Body of pancreas (tissue), 4 donors: ENCODE data around the gene TFB1M. TPM values are rescaled to one million over a fixed set of nuclear protein-coding genes. Genes with fewer than 3 reads are reported as not detected.

Experiments
- ATAC-seq: fragments of 150-250 bp; one replicate; pipeline ENCODE4 v1.9.1; 2016
- DNase-seq, 4 donors: peaks; one replicate each; pipeline ENCODE4 v3.0.0-alpha.2; 2019
- H3K27ac ChIP-seq, 4 donors: fragments of 200-600 bp; sonication (generic); 1 replicate in 3 of 4; 2 replicates in 1 of 4; pipeline versions ENCODE4 v1.5.1 to v1.6.1; 2016 to 2019; ENCODE audit warnings: mild to moderate bottlenecking in 1 of 4, mixed read lengths in 1 of 4, moderate library complexity in 1 of 4
- H3K27me3 ChIP-seq, 2 donors: fragments of 200-600 bp; sonication (generic); one replicate each; pipeline ENCODE4 v1.6.0; 2016; ENCODE audit warnings: mild to moderate bottlenecking in 1 of 2
- H3K36me3 ChIP-seq, 2 donors: fragments of 200-600 bp; sonication (generic); replicated peaks in 1 of 2; 2 replicates each; pipeline ENCODE4 v1.5.1; 2016; ENCODE audit warnings: low read depth in 2 of 2; ENCODE audit not compliant: insufficient read depth in 1 of 2
- H3K4me1 ChIP-seq: fragments of 200-600 bp; sonication (generic); one replicate; pipeline ENCODE4 v1.6.0; 2016
- H3K4me3 ChIP-seq, 2 donors: fragments of 200-600 bp; sonication (generic); 1 replicate in 1 of 2; 2 replicates in 1 of 2; pipeline ENCODE4 v1.5.1; 2016 to 2019
- H3K9me3 ChIP-seq, 3 donors: fragments of 200-600 bp; sonication (generic); 1 replicate in 2 of 3; 2 replicates in 1 of 3; pipeline ENCODE4 v1.5.1; 2016
- POLR2A ChIP-seq, 3 donors: fragments of 450-650 bp; IDR thresholded peaks; one replicate each; pipeline ENCODE4 v1.6.1; 2016; ENCODE audit warnings: antibody characterized with exemption in 3 of 3, mild to moderate bottlenecking in 2 of 3
- WGBS, 2 donors: methylation state at CpG; one replicate each; pipeline ENCODE4 v1.1.5; 2017; 5-methylcytosine and 5-hydroxymethylcytosine counted together
- intact Hi-C: fragments of 100-400 bp; cut with DNase I; formaldehyde crosslinking; loops from one replicate; pipeline ENCODE4 v1.15.1; 2023
- total RNA-seq, 2 donors: library from RNA; depleted of rRNA; stranded (reverse); fragments of >200 nt; gene quantifications; one replicate each; pipeline ENCODE4 v1.1.0, GENCODE V29; 2016
- TF ChIP-seq, protein P1 (sequence below), 7 experiments: fragments of 450-650 bp in 4 of 7; fragments of 200-600 bp in 3 of 7; sonication (generic) in 3 of 7; IDR thresholded peaks; one replicate each; pipeline ENCODE4 v1.5.1; 2016 to 2019; ENCODE audit warnings: antibody characterized with exemption in 7 of 7

Gene TFB1M
- total RNA-seq, 2 donors from 2014 or later: 8.8 to 9.9 TPM

GRCh38 chr6:155216312-155217046 lies 97.8 kb downstream of the TFB1M start:
- intact Hi-C loops: no loop called here
- 38 to 46% methylated on average over 11 of the region's 11 CpGs for WGBS, 2 donors

GRCh38 chr6:155215906-155216305 lies 98.4 kb downstream of the TFB1M start:
- no peaks in the 10 kb centered on the region for H3K9me3 ChIP-seq
- TF ChIP-seq, protein P1, sequence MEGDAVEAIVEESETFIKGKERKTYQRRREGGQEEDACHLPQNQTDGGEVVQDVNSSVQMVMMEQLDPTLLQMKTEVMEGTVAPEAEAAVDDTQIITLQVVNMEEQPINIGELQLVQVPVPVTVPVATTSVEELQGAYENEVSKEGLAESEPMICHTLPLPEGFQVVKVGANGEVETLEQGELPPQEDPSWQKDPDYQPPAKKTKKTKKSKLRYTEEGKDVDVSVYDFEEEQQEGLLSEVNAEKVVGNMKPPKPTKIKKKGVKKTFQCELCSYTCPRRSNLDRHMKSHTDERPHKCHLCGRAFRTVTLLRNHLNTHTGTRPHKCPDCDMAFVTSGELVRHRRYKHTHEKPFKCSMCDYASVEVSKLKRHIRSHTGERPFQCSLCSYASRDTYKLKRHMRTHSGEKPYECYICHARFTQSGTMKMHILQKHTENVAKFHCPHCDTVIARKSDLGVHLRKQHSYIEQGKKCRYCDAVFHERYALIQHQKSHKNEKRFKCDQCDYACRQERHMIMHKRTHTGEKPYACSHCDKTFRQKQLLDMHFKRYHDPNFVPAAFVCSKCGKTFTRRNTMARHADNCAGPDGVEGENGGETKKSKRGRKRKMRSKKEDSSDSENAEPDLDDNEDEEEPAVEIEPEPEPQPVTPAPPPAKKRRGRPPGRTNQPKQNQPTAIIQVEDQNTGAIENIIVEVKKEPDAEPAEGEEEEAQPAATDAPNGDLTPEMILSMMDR (IDR thresholded peaks at IDR 0.05): no peak
- no peak for TF ChIP-seq POLR2A (IDR thresholded peaks at IDR 0.05)
- no peak for DNase-seq
- no peak for ATAC-seq
- no peaks in the 10 kb centered on the region for H3K27me3 ChIP-seq
- intact Hi-C loops: no loop called here
- no peaks in the 10 kb centered on the region for H3K4me1 ChIP-seq
- H3K36me3 ChIP-seq: no peaks in the 10 kb centered on the region
- WGBS, 2 donors: 65 to 68% methylated on average over 4 of the region's 4 CpGs
- H3K27ac ChIP-seq: no peak overlapping the region
- no peak overlapping the region for H3K4me3 ChIP-seq

More at GRCh38 chr6:155216312-155217046, 97.8 kb downstream of the TFB1M start:
- ATAC-seq (no peak), DNase-seq (no peak)
- Histone ChIP-seq H3K4me1 (no peaks in the 10 kb centered on the region), H3K9me3 (no peaks in the 10 kb centered on the region), H3K27ac (no peak overlapping the region), H3K36me3 (no peaks in the 10 kb centered on the region), H3K4me3 (no peak overlapping the region), H3K27me3 (no peaks in the 10 kb centered on the region)
- TF ChIP-seq POLR2A (IDR thresholded peaks at IDR 0.05): no peak
- TF ChIP-seq, protein P1 (IDR thresholded peaks at IDR 0.05): no peak

DNA sequence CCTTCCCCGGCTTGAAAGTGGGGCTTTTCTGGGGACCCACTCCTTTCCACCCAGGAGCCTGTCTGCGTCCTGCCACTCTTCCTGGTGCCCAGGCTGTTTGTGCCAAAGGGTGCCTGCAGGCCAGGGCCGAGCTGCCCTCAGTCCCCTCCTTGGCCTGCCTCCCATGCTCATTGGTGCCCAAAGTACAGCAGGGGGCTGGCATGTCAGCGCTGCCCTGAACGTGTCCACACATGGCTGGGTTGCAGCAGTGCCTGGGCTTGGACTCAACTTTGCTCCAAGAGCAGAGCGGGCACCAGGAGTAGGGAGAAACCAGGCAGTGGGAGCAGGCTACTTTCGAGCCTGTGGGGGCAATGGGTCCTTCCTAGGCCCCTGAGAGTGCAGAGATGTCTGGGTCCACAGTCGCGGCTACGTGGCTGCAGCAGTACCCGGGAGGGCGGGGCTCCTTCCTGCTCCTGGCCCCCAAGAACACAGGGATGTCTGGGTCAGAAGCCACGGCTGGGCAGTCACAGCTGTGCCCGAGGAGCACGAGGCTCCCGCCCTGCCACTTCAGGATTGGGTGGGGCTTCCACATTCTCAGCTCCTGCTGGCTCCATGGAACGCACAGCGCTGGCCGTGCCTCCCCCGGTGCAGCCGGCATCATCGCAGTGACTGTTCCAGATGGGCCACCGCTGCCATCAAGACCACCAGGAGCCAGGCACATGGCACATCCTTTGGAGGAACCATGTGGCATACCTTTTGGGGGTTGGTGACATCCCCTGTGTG lies 100.5 kb downstream of the TFB1M start:
- Histone ChIP-seq H3K36me3 (no peaks in the 10 kb centered on the region), H3K4me3 (no peak overlapping the region), H3K27me3 (no peaks in the 10 kb centered on the region), H3K27ac (no peak overlapping the region), H3K4me1 (no peaks in the 10 kb centered on the region), H3K9me3 (no peaks in the 10 kb centered on the region)
- 60 to 78% methylated on average over 2 to 21 of the region's 23 CpGs for WGBS, 2 donors
- intact Hi-C loops: no loop called here
- TF ChIP-seq, protein P1 (IDR thresholded peaks at IDR 0.05): no peak
- TF ChIP-seq POLR2A (IDR thresholded peaks at IDR 0.05): no peak
- DNase-seq (no peak), ATAC-seq (no peak)

DNA sequence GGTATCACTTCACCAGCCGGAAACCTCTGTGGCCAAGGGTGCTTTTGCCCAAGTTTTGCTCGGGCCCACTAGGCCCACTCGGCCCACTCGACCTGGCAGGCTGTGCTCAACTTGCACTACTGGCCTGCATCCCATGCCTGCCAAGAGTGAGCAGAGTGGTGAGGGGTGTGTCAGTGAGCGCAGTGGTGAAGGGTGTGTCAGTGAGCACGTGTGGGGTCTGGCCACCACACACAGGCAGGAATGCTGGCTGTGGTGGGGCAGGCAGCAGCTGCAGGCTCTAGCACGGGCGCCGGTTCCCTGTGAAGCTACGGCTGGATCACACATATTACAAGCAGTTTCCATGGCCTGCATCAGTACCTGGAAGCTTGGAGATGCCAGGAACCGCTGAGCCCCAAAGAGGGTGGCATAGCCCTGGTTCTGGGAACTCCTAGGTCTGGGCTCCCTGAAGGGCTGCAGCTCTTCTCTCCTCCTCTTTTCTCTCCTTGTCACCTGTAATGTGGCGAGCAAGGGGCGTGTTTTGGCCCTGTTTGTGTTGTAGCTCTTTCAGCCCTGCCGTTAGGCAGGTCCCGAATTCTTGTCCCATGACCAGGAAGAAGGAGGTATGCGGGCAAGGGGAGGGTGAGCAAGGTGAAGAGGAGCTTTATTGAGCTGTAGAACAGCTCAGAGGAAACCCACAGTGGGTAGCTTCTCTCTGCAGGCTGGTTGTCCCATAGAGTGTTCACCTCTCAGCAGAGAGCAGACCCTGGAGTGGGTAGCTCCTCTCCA lies 101.5 kb downstream of the TFB1M start:
- 87 to 89% methylated on average over 9 to 16 of the region's 16 CpGs for WGBS, 2 donors
- Histone ChIP-seq H3K4me3 (no peak overlapping the region), H3K36me3 (no peaks in the 10 kb centered on the region), H3K9me3 (no peaks in the 10 kb centered on the region), H3K27ac (no peak overlapping the region), H3K27me3 (no peaks in the 10 kb centered on the region), H3K4me1 (no peaks in the 10 kb centered on the region)
- ATAC-seq: no peak
- no peak for DNase-seq
- intact Hi-C loops: no loop called here
- TF ChIP-seq POLR2A (IDR thresholded peaks at IDR 0.05): no peak
- TF ChIP-seq, protein P1 (IDR thresholded peaks at IDR 0.05): no peak
